NB4 (cell line): ENCODE results near the gene PHACTR2.
"Not testable (repeated sequence)": the region's sequence is repeated elsewhere in the genome, so short reads cannot be mapped to it uniquely, and the experiment has no call there.

Experiments used
- DNase-seq: peaks from one replicate; pipeline ENCODE4 v3.0.0; 2010; ENCODE audit warnings: low read depth
- H3K4me3 ChIP-seq: one replicate; pipeline ENCODE4 v1.5.1; 2011; ENCODE audit warnings: mild to moderate bottlenecking, low read depth, low read length, moderate library complexity
- CTCF ChIP-seq: IDR thresholded peaks from one replicate; pipeline ENCODE4 v1.5.1; 2012; ENCODE audit warnings: low read depth, low read length
- MYC ChIP-seq: IDR thresholded peaks from 2 replicates; pipeline ENCODE4 v1.6.1; 2011; ENCODE audit warnings: low read depth, low read length
- POLR2A ChIP-seq: IDR thresholded peaks from 2 replicates; pipeline ENCODE4 v1.6.1; 2011; ENCODE audit warnings: mild to moderate bottlenecking; ENCODE audit not compliant: insufficient read length; ENCODE audit errors: extremely low read depth
- TF ChIP-seq, protein P1 (sequence below): IDR thresholded peaks from 2 replicates; pipeline ENCODE4 v1.6.1; 2011; ENCODE audit warnings: low read depth, low read length

PHACTR2 gene

GRCh38 chr6:143782481-143782880 lies 104.7 kb downstream of the PHACTR2 start:
- TF ChIP-seq, protein P1, sequence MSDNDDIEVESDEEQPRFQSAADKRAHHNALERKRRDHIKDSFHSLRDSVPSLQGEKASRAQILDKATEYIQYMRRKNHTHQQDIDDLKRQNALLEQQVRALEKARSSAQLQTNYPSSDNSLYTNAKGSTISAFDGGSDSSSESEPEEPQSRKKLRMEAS: no peak
- TF ChIP-seq CTCF (no peak), POLR2A (no peak), MYC (no peak)
- no peak overlapping the region for H3K4me3 ChIP-seq
- no peak for DNase-seq

DNA sequence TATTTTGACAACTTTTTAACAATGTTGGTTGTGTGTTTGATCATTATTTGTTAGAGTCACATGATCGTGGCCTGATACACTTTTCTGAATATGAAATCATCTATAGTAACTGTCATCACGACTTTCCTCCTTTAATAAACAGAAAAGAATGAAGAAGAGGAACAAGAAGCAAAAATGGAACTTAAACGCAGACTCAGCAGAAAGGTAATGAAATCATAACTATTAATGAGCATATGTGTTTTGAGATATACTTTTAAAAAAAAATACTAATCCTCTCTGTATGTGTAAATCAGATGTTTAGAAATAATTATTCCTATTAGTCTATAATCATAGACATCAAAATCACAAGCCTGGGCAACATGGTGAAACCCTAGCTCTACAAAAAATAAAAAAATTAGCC lies 105.3 kb downstream of the PHACTR2 start:
- TF ChIP-seq CTCF (no peak), POLR2A (no peak), MYC (no peak)
- TF ChIP-seq, protein P1: no peak
- DNase-seq: no peak
- H3K4me3 ChIP-seq: no peak overlapping the region

DNA sequence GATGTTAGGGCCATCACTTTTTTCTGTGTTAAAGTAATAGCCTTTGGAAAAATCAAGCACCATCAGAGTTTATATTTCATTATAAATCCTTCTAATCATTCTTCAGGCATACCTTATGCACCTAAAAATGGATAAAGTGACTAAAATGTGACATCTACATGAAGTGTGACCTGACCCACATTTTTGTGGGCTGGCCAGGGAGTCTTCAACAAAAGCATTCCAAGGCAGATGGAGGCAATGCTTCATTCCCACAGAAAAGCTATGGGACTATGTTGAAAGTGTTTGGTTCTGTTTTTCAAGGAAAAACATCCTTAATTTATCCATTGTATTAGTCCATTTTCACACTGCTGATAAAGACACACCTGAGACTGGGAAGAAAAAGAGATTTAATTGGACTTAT lies 106.6 kb downstream of the PHACTR2 start:
- H3K4me3 ChIP-seq: no peak overlapping the region
- no peak for DNase-seq
- TF ChIP-seq MYC (no peak), POLR2A (no peak), CTCF (no peak)
- TF ChIP-seq, protein P1: no peak

DNA sequence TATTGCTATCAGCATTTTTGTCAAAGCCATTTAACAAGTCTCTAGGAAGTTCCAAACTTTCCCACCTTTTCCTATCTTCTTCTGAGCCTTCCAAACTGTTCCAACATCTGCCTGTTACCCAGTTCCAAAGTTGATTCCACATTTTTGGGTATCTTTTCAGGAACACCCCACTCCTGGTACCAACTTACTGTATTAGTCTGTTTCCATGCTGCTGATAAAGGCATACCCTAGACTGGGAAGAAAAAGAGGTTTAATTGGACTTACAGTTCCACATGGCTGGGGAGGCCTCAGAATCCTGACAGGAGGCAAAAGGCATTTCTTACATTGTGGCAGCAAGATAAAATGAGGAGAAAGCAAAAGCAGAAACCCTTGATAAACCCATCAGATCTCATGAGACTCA lies 108.6 kb downstream of the PHACTR2 start:
- not testable (repeated sequence) for H3K4me3 ChIP-seq, DNase-seq

- no peak for DNase-seq
- no peak overlapping the region for H3K4me3 ChIP-seq
- TF ChIP-seq MYC (no peak), CTCF (no peak), POLR2A (no peak)
- TF ChIP-seq, protein P1: no peak
Measured at GRCh38 chr6:143792402-143793279, 114.9 kb downstream of the PHACTR2 start.

DNA sequence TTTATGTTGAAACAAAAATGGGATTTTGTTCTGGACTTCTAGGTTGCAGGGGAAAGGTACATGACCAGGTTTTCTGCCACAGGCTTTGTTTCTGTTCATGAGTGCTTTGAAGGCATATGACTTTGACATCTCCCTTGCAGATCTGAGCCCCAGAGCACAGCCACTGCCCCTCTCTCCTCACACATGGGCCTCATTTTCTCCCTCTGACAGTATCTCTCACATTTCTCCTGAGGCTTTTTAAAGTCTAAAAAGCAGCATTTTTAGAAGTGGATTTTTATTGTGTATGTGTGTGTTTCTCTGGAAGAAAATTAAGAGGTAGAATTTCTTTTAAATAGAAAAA lies 115.5 kb downstream of the PHACTR2 start:
- no peak overlapping the region for H3K4me3 ChIP-seq
- TF ChIP-seq, protein P1: no peak
- TF ChIP-seq CTCF (no peak), POLR2A (no peak), MYC (no peak)
- no peak for DNase-seq

DNA sequence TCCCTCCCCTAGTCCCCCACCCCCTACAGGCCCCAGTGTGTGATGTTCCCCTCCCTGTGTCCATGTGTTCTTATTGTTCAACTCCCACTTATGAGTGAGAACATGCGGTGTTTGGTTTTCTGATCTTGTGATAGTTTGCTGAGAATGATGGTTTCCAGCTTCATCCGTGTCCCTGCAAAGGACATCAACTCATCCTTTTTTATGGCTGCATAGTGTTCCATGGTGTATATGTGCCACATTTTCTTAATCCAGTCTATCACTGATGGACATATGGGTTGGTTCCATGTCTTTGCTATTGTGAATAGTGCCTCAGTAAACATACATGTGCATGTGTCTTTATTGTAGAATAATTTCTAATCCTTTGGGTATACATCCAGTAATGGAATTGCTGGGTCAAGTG lies 118.8 kb downstream of the PHACTR2 start:
- not testable (repeated sequence) for H3K4me3 ChIP-seq, DNase-seq

GRCh38 chr6:143798487-143798886 lies 120.7 kb downstream of the PHACTR2 start:
- not testable (repeated sequence) for DNase-seq, H3K4me3 ChIP-seq
